Measurements from ENCODE around the gene ACO2.
A peak's percentile ranks its signal among the peaks of the same experiment; 100 is the strongest.
"Not testable (repeated sequence)": the region's sequence is repeated elsewhere in the genome, so short reads cannot be mapped to it uniquely, and the experiment has no call there.

Gene ACO2

DNA sequence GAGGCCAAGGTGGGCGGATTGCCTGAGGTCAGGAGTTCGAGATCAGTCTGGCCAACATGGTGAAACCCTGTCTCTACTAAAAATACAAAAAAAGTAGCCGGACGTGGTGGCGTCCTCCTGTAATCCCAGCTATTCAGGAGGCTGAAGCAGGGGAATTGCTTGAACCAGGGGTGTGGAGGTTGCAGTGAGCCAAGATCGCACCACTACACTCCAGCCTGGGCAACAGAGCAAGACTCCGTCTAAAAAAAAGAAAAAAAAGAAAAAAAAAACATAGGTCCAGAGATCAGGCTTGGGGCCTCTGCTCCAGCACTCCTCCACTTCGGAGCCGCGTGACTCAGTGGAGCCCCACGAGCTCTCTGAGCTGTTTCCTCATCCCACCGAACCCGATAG, 89.3 kb downstream of the ACO2 start:
- 0 out of 2 replicates have a peak, but pooled peaks have one; percentile 25 for TF ChIP-seq EGR2 (tag by site-specific recombination; IDR thresholded peaks at IDR 0.05; ENCODE audit: low read depth)
- H3K4me3 ChIP-seq (ENCODE audit: low read depth, low read length); H3K4me1 ChIP-seq (ENCODE audit: control insufficient read depth, insufficient read depth, low read length); H3K9me3 ChIP-seq (ENCODE audit: control insufficient read depth, insufficient read depth, low read depth, low read length); H3K36me3 ChIP-seq (ENCODE audit: control insufficient read depth in 2 of 2, insufficient read depth in 1 of 2, low read length in 2 of 2); H3K27ac ChIP-seq (ENCODE audit: extremely low read depth, low read depth, low read length): not testable (repeated sequence)
- ChIA-PET CTCF (interaction anchor here (0.8 to 2.2 kb wide), 3 partner anchors 15 to 61 kb away, joined by 3 to 5 read pairs (median 4); no protein-coding TSS in a partner anchor), POLR2A (interaction anchor here (0.5 to 12.8 kb wide), 3 partner anchors 25 to 84 kb away, joined by 5 to 105 read pairs (median 7); partner anchors contain the start of gene PMM1)

DNA sequence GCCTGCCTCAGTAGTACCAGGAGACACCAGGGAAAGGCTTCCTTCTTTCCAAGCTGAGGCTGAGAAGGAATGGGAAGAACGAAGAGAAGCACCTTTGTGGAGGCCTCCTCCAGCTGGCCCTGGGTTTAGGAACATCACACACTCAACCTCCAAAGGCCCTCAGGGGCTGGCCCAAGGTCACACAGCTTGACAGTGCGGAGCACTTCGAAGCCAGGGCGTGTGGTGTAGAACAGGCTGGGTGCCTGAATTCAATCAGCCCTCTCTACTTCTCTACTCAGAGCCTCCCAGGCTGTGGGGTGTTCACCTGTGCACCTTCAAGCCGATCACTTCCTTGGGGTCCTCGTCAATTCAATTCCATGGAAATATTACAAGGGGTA, 91.2 kb downstream of the ACO2 start:
- ChIA-PET CTCF (interaction anchor here (0.6 to 2.0 kb wide), 4 partner anchors 16 to 156 kb away, joined by 3 to 15 read pairs (median 4); partner anchors contain the start of gene POLR3H), POLR2A (interaction anchor here (0.9 to 12.8 kb wide), 9 partner anchors 10 to 114 kb away, joined by 4 to 105 read pairs (median 7); partner anchors contain the start of genes ACO2, DESI1, PHF5A and PMM1)
- H3K27ac ChIP-seq (ENCODE audit: extremely low read depth, low read depth, low read length): no peak overlapping the region
- H3K36me3 ChIP-seq (ENCODE audit: control insufficient read depth in 2 of 2, insufficient read depth in 1 of 2, low read length in 2 of 2): no peaks in the 10 kb centered on the region
- peak overlapping the region; percentile 16 for H3K4me3 ChIP-seq (ENCODE audit: low read depth, low read length)
- no peaks in the 10 kb centered on the region for H3K9me3 ChIP-seq (ENCODE audit: control insufficient read depth, insufficient read depth, low read depth, low read length)
- peaks cover 3% of the 10 kb centered on the region for H3K4me1 ChIP-seq (ENCODE audit: control insufficient read depth, insufficient read depth, low read length)
- TF ChIP-seq ZNF132 (tag by site-specific recombination; IDR thresholded peaks at IDR 0.05; ENCODE audit: borderline replicate concordance): no peak
- TF ChIP-seq, protein P1, sequence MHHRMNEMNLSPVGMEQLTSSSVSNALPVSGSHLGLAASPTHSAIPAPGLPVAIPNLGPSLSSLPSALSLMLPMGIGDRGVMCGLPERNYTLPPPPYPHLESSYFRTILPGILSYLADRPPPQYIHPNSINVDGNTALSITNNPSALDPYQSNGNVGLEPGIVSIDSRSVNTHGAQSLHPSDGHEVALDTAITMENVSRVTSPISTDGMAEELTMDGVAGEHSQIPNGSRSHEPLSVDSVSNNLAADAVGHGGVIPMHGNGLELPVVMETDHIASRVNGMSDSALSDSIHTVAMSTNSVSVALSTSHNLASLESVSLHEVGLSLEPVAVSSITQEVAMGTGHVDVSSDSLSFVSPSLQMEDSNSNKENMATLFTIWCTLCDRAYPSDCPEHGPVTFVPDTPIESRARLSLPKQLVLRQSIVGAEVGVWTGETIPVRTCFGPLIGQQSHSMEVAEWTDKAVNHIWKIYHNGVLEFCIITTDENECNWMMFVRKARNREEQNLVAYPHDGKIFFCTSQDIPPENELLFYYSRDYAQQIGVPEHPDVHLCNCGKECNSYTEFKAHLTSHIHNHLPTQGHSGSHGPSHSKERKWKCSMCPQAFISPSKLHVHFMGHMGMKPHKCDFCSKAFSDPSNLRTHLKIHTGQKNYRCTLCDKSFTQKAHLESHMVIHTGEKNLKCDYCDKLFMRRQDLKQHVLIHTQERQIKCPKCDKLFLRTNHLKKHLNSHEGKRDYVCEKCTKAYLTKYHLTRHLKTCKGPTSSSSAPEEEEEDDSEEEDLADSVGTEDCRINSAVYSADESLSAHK (tag by site-specific recombination; IDR thresholded peaks at IDR 0.05): no peak
- TF ChIP-seq, protein P2, sequence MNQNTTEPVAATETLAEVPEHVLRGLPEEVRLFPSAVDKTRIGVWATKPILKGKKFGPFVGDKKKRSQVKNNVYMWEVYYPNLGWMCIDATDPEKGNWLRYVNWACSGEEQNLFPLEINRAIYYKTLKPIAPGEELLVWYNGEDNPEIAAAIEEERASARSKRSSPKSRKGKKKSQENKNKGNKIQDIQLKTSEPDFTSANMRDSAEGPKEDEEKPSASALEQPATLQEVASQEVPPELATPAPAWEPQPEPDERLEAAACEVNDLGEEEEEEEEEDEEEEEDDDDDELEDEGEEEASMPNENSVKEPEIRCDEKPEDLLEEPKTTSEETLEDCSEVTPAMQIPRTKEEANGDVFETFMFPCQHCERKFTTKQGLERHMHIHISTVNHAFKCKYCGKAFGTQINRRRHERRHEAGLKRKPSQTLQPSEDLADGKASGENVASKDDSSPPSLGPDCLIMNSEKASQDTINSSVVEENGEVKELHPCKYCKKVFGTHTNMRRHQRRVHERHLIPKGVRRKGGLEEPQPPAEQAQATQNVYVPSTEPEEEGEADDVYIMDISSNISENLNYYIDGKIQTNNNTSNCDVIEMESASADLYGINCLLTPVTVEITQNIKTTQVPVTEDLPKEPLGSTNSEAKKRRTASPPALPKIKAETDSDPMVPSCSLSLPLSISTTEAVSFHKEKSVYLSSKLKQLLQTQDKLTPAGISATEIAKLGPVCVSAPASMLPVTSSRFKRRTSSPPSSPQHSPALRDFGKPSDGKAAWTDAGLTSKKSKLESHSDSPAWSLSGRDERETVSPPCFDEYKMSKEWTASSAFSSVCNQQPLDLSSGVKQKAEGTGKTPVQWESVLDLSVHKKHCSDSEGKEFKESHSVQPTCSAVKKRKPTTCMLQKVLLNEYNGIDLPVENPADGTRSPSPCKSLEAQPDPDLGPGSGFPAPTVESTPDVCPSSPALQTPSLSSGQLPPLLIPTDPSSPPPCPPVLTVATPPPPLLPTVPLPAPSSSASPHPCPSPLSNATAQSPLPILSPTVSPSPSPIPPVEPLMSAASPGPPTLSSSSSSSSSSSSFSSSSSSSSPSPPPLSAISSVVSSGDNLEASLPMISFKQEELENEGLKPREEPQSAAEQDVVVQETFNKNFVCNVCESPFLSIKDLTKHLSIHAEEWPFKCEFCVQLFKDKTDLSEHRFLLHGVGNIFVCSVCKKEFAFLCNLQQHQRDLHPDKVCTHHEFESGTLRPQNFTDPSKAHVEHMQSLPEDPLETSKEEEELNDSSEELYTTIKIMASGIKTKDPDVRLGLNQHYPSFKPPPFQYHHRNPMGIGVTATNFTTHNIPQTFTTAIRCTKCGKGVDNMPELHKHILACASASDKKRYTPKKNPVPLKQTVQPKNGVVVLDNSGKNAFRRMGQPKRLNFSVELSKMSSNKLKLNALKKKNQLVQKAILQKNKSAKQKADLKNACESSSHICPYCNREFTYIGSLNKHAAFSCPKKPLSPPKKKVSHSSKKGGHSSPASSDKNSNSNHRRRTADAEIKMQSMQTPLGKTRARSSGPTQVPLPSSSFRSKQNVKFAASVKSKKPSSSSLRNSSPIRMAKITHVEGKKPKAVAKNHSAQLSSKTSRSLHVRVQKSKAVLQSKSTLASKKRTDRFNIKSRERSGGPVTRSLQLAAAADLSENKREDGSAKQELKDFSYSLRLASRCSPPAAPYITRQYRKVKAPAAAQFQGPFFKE (tag by site-specific recombination; IDR thresholded peaks at IDR 0.05; ENCODE audit: borderline replicate concordance): no peak
- no peak for TF ChIP-seq MEIS1 (CRISPR knock-in tag; IDR thresholded peaks at IDR 0.05; ENCODE audit: borderline replicate concordance)
- no peak for TF ChIP-seq ZBTB44 (tag by site-specific recombination; IDR thresholded peaks at IDR 0.05)
- no peak for TF ChIP-seq ZNF548 (tag by site-specific recombination; IDR thresholded peaks at IDR 0.05)
- TF ChIP-seq IKZF3 (tag by site-specific recombination; IDR thresholded peaks at IDR 0.05): no peak
- TF ChIP-seq, protein P3, sequence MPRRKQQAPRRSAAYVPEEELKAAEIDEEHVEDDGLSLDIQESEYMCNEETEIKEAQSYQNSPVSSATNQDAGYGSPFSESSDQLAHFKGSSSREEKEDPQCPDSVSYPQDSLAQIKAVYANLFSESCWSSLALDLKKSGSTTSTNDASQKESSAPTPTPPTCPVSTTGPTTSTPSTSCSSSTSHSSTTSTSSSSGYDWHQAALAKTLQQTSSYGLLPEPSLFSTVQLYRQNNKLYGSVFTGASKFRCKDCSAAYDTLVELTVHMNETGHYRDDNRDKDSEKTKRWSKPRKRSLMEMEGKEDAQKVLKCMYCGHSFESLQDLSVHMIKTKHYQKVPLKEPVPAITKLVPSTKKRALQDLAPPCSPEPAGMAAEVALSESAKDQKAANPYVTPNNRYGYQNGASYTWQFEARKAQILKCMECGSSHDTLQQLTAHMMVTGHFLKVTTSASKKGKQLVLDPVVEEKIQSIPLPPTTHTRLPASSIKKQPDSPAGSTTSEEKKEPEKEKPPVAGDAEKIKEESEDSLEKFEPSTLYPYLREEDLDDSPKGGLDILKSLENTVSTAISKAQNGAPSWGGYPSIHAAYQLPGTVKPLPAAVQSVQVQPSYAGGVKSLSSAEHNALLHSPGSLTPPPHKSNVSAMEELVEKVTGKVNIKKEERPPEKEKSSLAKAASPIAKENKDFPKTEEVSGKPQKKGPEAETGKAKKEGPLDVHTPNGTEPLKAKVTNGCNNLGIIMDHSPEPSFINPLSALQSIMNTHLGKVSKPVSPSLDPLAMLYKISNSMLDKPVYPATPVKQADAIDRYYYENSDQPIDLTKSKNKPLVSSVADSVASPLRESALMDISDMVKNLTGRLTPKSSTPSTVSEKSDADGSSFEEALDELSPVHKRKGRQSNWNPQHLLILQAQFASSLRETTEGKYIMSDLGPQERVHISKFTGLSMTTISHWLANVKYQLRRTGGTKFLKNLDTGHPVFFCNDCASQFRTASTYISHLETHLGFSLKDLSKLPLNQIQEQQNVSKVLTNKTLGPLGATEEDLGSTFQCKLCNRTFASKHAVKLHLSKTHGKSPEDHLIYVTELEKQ (tag by site-specific recombination; IDR thresholded peaks at IDR 0.05; ENCODE audit: borderline replicate concordance): no peak
- no peak for TF ChIP-seq ZNF274 (IDR thresholded peaks at IDR 0.05; ENCODE audit: low read length)
- TF ChIP-seq ZNF274 (tag by site-specific recombination; IDR thresholded peaks at IDR 0.05; ENCODE audit: borderline replicate concordance): no peak
- no peak for TF ChIP-seq ZNF830 (tag by site-specific recombination; IDR thresholded peaks at IDR 0.05; ENCODE audit: low read depth)
- no peak for TF ChIP-seq ZSCAN16 (tag by site-specific recombination; IDR thresholded peaks at IDR 0.05)
- no peak for TF ChIP-seq ZNF157 (tag by site-specific recombination; IDR thresholded peaks at IDR 0.05)
- TF ChIP-seq ZNF398 (tag by site-specific recombination; IDR thresholded peaks at IDR 0.05): no peak
- no peak for TF ChIP-seq ZNF792 (tag by site-specific recombination; IDR thresholded peaks at IDR 0.05)
- no peak for TF ChIP-seq SP2 (tag by site-specific recombination; IDR thresholded peaks at IDR 0.05)
